Fibroblast of skin of right quadriceps (primary cell): Measurements from ENCODE around the gene ORC2.
"Not testable (repeated sequence)": the region's sequence is repeated elsewhere in the genome, so short reads cannot be mapped to it uniquely, and the experiment has no call there.

Experiments used
- DNase-seq: peaks from one replicate; pipeline ENCODE4 v3.0.0-alpha.2; 2013

ORC2 gene

DNA sequence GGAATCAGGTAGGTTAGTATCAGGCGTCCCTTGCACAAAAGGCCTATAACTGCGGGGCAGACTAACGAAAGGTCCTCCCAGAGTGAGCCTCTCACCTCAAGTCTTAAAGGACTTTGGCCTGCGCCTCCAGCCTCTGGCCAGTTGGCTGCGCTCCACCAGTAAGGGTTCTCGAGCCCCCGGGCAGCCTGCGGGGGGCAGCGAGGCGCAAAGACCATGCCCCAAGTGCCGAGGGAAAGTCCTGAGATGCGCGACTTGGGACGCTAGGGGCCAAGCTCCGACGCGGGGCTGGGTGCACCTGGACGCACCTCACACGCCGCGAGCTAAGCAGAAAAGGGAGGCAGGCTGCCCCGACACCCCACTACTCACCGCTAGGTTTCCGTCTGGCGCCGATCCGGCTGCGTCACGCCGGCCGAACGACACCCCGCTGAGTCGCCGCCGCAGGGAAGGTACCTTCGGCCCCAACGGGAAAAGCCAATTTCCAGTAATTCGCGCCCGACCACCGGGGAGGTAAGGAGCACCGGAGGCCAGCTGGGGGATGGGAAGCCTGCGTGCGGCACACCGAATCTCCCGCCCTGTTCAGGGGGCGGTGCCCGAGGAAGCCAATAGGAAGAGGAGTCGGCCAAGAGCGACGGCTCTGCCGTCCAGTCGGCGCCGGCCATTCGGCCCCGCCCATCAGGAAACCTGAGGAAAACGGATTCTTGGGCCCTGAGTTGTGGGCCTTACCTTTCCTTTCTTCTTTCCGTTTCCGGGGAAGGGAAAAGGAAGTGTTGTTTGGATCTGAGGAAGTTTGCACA lies at the start of gene ORC2:
Gene ORC2, minus strand, starts transcription at position 537 of the 794 bp plus-strand sequence. CDS start 5,537 bp downstream, outside the sequence.
- peak; percentile 94 for DNase-seq

- no peak for DNase-seq
Observed at GRCh38 chr2:201008296-201008829, 44.9 kb upstream of the ORC2 start.

- no peak for DNase-seq
Observed at GRCh38 chr2:201007584-201007998, 44.1 kb upstream of the ORC2 start.

GRCh38 chr2:201006704-201007103 lies 43.2 kb upstream of the ORC2 start:
- no peak for DNase-seq

GRCh38 chr2:201004370-201004769 lies 40.9 kb upstream of the ORC2 start:
- DNase-seq, result no peak

GRCh38 chr2:200993097-200993496 lies 29.6 kb upstream of the ORC2 start:
- peak; percentile 13 for DNase-seq

- no peak for DNase-seq
Observed at GRCh38 chr2:200987137-200987536, 23.7 kb upstream of the ORC2 start.

- peak; percentile 69 for DNase-seq
Observed at GRCh38 chr2:200985799-200986198, 22.3 kb upstream of the ORC2 start.

GRCh38 chr2:200976710-200977109 lies 13.2 kb upstream of the ORC2 start:
- DNase-seq, result no peak

DNA sequence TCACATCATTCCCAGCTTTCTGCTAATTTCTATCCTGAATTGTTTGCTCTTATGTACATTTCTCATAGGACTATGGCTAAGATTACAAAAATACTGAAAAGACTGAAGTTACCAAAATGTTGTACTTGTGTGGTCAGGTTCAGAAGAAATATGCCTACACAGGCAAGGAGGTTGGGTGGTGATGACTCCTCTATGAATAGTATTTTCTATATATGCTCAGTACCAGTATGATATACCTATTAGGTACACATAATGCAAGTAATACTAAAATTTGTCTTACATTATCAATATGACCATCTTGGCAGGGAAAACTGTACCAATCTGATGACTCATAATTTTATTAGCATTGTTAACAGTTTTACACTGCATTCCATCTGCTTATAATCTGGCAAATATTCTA lies 12.2 kb upstream of the ORC2 start:
- no peak for DNase-seq

GRCh38 chr2:200970057-200970456 lies 6.6 kb upstream of the ORC2 start:
- DNase-seq, result not testable (repeated sequence)

DNA sequence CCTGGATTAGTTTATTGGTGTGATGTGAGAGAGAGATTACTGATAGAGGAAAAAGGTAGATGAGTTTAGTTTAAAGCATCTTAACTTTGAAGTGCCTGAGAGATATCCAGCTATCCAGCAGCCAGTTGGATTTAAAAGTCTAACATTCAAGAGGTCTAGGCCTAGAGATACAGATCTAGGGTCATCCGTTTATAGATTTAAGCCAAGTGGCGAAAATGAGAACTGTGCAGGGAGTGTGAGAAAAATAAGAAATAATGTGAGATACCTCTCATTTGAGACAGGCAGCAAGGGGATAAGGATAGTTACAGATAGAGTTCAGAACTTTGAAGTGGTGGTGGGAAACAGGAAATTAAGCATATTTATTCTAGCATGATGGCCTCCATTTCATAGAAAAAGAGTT lies 5.3 kb upstream of the ORC2 start:
- no peak for DNase-seq

DNA sequence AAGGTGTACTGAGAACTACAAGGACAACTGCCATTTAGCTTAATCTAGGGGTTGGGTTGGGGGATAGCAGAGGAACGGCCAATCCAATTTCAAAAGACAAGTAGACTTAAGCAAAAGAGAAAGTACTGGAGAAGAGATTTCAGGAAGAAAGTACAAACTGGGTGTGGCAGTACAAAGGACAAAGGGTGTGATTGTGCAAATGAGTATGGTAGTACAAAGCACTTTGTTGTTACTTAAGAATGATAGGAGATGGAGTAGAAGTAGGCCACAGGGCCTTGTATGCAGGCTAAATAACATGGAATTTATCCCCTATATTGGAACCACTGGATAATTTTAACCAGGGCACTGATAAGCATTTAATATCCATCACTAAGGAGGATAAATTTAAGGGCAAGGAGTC lies 4.7 kb upstream of the ORC2 start:
- no peak for DNase-seq

DNA sequence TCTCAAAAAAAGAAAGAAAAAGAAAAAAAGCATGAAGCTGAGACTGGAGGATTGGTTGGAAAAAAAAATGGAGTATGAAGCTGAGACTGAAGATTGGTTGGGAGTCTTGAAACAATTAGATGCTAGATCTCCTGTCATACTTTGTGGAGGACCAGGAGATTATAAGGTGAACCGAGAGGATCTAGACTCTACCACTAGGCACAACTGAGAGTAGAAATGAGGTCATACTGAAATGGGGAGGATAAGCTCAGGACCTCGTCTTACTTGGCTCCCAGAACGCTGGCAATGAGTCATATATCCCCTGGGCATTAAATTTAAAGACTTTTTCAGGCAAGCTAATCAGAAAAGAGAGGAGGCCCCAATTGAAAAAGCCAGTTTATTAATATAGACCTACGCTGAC lies 3.3 kb upstream of the ORC2 start:
- DNase-seq, result peak; percentile 84

DNA sequence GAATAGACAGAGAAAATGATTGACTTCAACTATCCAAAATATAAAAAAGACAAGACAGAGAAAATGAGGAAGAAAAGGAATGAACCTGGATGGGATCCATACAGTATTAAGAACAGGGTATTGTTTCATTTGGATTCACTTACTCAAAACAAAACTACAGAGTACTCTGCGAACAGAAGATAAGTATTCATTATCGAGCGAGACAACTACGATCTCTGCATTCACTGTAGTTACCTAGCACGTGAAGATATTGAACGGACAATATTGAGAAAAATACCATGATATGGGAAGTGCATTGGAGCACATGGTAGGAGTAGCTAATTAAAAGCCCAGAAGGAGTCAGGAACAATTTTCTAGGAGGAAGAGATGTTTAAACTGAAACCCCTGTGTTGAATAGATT lies 1.0 kb upstream of the ORC2 start:
- DNase-seq, result no peak

DNA sequence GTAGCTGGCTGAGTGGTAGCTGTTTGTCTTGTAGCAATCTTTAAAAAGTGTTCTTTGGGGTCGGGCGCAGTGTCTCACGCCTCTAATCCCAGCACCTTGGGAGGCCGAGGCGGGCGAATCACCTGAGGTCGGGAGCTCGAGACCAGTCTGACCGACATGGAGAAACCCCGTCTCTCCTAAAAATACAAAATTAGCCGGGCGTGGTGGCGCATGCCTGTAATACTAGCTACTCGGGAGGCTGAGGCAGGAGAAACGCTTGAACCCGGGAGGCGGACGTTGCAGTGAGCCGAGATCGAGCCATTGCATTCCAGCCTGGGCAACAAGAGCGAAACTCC lies 425 bp upstream of the ORC2 start:
- DNase-seq, result not testable (repeated sequence)

DNA sequence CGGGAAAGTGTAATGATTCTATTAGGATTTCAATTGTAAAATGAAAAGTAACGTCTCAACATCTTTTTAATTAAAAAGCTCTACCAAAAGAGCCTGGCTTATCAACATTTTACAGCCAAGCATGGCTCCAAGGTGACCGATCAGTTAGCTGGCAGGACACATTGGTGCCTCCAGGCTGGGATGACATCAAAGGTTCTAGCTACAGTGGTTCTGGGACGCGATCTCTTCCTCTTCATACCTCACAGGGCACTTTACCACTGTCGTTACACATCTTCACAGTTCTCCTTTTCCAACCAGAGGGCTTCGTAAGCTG lies 693 bp downstream of the ORC2 start:
- no peak for DNase-seq

DNA sequence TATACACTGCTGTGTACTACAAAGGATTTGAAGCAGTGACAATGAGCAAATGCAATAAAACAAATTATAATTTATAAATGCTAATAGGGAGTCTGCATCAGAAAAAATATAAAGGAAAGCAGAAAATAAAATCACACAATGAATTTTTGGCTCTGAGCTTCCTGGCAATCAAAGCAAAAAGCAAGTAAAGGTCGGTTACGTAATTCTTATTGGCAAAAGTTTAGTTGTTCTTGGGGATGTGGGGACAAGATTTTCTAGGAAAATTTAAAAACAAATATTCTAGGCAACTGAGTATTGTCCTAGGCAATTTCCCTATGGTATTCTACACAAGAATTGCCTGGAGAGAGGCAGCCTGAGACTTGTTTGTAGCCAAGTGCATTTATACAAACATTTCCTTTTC lies 1.8 kb downstream of the ORC2 start:
- DNase-seq, result no peak

DNA sequence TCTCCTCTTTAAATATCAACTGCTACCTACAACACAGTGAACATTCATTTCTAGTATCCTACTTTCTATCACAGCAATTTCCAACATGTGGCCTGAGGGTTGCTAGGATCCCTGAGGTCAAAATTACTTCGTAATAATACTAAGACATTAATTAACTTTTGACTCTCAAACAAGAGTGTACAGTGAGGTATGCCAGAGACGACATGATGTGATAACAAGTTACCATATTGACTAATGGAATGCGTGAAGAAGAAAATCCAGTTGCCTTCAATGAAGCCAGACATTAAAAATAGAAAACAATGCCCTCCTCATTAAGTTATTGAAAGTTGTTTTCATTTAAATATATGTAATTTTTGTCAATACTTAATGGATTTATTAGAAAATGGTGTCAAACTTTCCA lies 13.1 kb downstream of the ORC2 start:
- DNase-seq, result no peak

DNA sequence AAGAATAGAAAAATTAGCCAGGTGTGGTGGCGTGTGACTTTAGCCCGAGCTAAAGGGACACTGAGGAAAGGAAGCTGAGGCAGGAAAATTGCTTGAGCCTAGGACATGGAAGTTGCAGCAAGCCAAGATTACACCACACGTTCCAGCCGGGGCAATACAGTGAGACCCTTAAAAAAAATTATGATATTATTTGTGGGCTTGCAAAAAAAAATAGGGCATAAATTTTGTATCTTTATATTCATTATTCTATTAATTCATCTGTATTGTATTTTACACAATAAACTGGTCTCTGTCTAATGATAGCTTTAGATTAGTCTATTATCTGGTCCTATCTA lies 18.1 kb downstream of the ORC2 start:
- no peak for DNase-seq

- DNase-seq, result peak; percentile 91
Observed at GRCh38 chr2:200944467-200945394, 18.7 kb downstream of the ORC2 start.

- DNase-seq, result peak; percentile 8
Observed at GRCh38 chr2:200943527-200944105, 19.8 kb downstream of the ORC2 start.

DNA sequence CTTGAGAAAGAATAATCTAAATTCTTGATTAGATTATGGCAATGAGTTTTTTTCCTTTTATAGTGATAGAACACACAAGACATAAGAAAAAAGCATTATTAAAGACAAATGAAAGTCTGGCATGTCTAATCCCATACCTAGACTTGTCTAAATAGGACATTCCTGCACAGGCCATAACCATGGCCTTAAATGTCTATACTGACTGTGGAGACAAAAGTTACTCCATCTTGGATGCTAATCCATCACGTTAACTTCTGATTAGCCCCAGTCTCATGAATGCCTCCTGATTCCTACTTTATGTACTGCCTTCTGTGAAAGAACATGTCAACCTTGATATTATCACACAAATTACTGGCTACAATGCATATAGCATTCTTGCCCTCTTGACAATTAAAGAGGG lies 23.6 kb downstream of the ORC2 start:
- no peak for DNase-seq
